GM21360 (cell line): ENCODE data around the gene FZD2.
"Not testable (repeated sequence)": the region's sequence is repeated elsewhere in the genome, so short reads cannot be mapped to it uniquely, and the experiment has no call there.

Experiments used
- ATAC-seq: cut with Tn5 transposase; IDR thresholded peaks from one replicate; pipeline ENCODE4 v1.9.1; 2021; ENCODE audit warnings: mild to moderate bottlenecking, moderate library complexity; ENCODE audit not compliant: unreplicated experiment

The FZD2 gene

GRCh38 chr17:44572801-44573200, 15.5 kb downstream of the FZD2 start:
- no peak for ATAC-seq

GRCh38 chr17:44575403-44575802, 18.1 kb downstream of the FZD2 start:
- ATAC-seq = no peak

GRCh38 chr17:44578947-44579346, 21.7 kb downstream of the FZD2 start:
- no peak for ATAC-seq

- no peak for ATAC-seq
Observed at GRCh38 chr17:44581868-44582267, 24.6 kb downstream of the FZD2 start.

GRCh38 chr17:44584443-44584842, 27.2 kb downstream of the FZD2 start:
- ATAC-seq = no peak

- ATAC-seq = no peak
Observed at GRCh38 chr17:44585315-44585714, 28.0 kb downstream of the FZD2 start.

GRCh38 chr17:44587339-44587738, 30.1 kb downstream of the FZD2 start:
- no peak for ATAC-seq

GRCh38 chr17:44589316-44590071, 32.2 kb downstream of the FZD2 start:
- ATAC-seq = no peak

GRCh38 chr17:44590072-44590462, 32.8 kb downstream of the FZD2 start:
- ATAC-seq = not testable (repeated sequence)

- ATAC-seq = not testable (repeated sequence)
Observed at GRCh38 chr17:44590762-44591161, 33.5 kb downstream of the FZD2 start.

- ATAC-seq = no peak
Observed at GRCh38 chr17:44591206-44591605, 33.9 kb downstream of the FZD2 start.

GRCh38 chr17:44593156-44593555, 35.9 kb downstream of the FZD2 start:
- ATAC-seq = no peak

GRCh38 chr17:44595216-44595775, 38.0 kb downstream of the FZD2 start:
- ATAC-seq = no peak

GRCh38 chr17:44598329-44598728, 41.0 kb downstream of the FZD2 start:
- no peak for ATAC-seq

GRCh38 chr17:44598932-44599297, 41.6 kb downstream of the FZD2 start:
- no peak for ATAC-seq

GRCh38 chr17:44599298-44600175, 42.3 kb downstream of the FZD2 start:
- ATAC-seq = no peak

GRCh38 chr17:44601539-44601938, 44.3 kb downstream of the FZD2 start:
- no peak for ATAC-seq

GRCh38 chr17:44601973-44602372, 44.7 kb downstream of the FZD2 start:
- no peak for ATAC-seq

GRCh38 chr17:44602390-44602789, 45.1 kb downstream of the FZD2 start:
- no peak for ATAC-seq

- no peak for ATAC-seq
Observed at GRCh38 chr17:44602970-44603369, 45.7 kb downstream of the FZD2 start.

GRCh38 chr17:44604116-44604761, 47.0 kb downstream of the FZD2 start:
- no peak for ATAC-seq
